ENCODE results near the gene AGPS.
"Not testable (repeated sequence)": the region's sequence is repeated elsewhere in the genome, so short reads cannot be mapped to it uniquely, and the experiment has no call there.

Gene AGPS

GRCh38 chr2:177476897-177477296 is 84.3 kb downstream of the AGPS start:
- DNase-seq: no peak

GRCh38 chr2:177478029-177478428 is 85.5 kb downstream of the AGPS start:
- no peak for DNase-seq

GRCh38 chr2:177478907-177479306 is 86.3 kb downstream of the AGPS start:
- DNase-seq: no peak

- DNase-seq: no peak
These were observed 89.6 kb downstream of the AGPS start for GRCh38 chr2:177482195-177482594.

- DNase-seq: no peak
These were observed 91.0 kb downstream of the AGPS start for GRCh38 chr2:177483531-177483930.

- DNase-seq: no peak
These were observed 91.7 kb downstream of the AGPS start for GRCh38 chr2:177484180-177484795.

- DNase-seq: not testable (repeated sequence)
These were observed 93.1 kb downstream of the AGPS start for GRCh38 chr2:177485657-177486056.

- peak; percentile 30 for DNase-seq
These were observed 97.2 kb downstream of the AGPS start for GRCh38 chr2:177489719-177490301.

GRCh38 chr2:177495945-177496344 is 103.4 kb downstream of the AGPS start:
- DNase-seq: no peak

- DNase-seq: no peak
These were observed 104.3 kb downstream of the AGPS start for GRCh38 chr2:177496921-177497320.

GRCh38 chr2:177501186-177501585 is 108.6 kb downstream of the AGPS start:
- no peak for DNase-seq

- no peak for DNase-seq
These were observed 113.9 kb downstream of the AGPS start for GRCh38 chr2:177506505-177506904.

- no peak for DNase-seq
These were observed 114.4 kb downstream of the AGPS start for GRCh38 chr2:177506998-177507397.

- DNase-seq: no peak
These were observed 124.4 kb downstream of the AGPS start for GRCh38 chr2:177516824-177517544.

GRCh38 chr2:177518754-177519153 is 126.2 kb downstream of the AGPS start:
- DNase-seq: no peak

- no peak for DNase-seq
These were observed 127.1 kb downstream of the AGPS start for GRCh38 chr2:177519534-177520115.

- peak; percentile 33 for DNase-seq
These were observed 127.8 kb downstream of the AGPS start for GRCh38 chr2:177520324-177520723.

GRCh38 chr2:177523781-177524180 is 131.2 kb downstream of the AGPS start:
- no peak for DNase-seq

GRCh38 chr2:177525351-177525924 is 132.9 kb downstream of the AGPS start:
- DNase-seq: no peak

GRCh38 chr2:177528351-177528933 is 135.9 kb downstream of the AGPS start:
- DNase-seq: no peak

GRCh38 chr2:177529166-177529565 is 136.6 kb downstream of the AGPS start:
- no peak for DNase-seq

- DNase-seq: no peak
These were observed 138.0 kb downstream of the AGPS start for GRCh38 chr2:177530561-177530960.

- DNase-seq: no peak
These were observed 139.1 kb downstream of the AGPS start for GRCh38 chr2:177531706-177532105.

Data from NCI-H2171 (cell line).